ENCODE results near the gene KIF7. TPM values are rescaled to one million over a fixed set of nuclear protein-coding genes. Genes with fewer than 3 reads are reported as not detected.
A peak's percentile ranks its signal among the peaks of the same experiment; 100 is the strongest.
"Not testable (repeated sequence)": the region's sequence is repeated elsewhere in the genome, so short reads cannot be mapped to it uniquely, and the experiment has no call there.

Gene KIF7
- total RNA-seq: 0.40 and 1.1 TPM in 2 replicates

DNA sequence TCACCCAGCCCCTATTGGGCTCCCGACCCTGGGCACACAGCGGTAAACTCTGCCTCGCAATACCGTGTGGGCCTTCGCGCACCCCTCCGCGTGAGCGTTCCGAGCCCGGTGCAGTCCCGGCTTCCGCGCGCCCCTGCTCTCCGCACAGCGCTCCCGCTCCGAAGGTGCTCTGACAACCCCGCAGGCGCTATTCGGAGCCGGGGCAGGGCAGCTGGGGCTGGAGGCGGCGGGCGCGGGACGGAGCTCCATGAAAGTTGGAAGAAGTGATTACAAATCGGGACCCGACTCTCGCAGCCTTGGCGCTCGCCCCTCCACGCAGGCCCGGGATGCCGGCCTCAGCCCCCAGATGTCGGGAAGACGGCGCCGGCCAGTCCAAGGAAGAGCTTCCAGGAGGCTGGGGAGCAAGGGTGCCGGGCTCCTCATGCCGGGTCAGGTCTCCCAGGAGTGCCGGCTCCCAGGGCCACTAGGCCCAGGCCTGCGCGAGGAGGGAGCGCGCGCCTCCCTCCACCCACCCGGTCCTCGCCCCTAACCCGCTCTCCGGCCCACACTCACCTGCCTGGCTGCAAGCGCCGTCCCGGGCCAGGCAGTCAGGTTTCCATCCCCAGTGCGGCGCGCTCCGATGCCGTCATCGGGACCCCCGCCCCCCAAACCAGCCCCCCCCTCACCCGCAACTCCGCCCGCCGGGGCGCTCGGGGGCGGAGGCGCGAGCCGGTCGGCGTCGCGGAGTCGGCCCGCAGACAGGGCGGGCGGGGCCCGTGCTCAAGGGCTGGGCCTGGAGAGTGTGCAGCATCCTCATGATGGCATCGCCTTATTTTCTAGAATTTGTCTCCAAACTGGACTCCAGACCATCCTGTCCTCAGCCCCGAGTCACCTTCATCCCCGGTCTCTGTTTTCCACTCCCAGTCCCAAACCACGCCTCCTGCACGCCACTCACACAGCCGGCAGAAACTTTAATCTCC is at the start of gene KIF7:
TSS of gene KIF7 (minus strand) at position 621 of the 959 bp plus-strand sequence. CDS start 2,537 bp downstream, outside the sequence.
- peak; percentile 40 to 43 for DNase-seq (ENCODE audit: low read depth in 2 of 2)

DNA sequence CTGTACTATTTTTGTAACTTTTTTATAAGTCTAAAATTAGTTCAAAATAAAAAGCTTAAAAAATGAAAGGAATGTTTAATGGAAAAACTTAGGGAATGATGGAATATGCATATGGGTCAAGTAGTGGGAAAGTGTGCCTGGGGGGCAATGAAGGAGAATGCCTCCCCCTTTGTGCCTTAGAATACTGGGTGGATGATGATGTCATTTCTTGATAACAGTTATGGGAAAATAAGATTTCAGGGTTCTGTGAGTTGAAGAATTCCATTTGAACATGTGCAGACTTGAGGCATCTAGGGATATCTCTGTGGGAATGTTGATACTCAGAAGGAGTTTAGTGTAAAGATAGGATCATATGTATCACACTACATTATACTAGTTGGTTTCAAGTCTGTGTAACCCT is 49.1 kb upstream of the KIF7 start:
- DNase-seq (ENCODE audit: low read depth in 2 of 2): no peak

- DNase-seq (ENCODE audit: low read depth in 2 of 2): no peak
Measured at GRCh38 chr15:89695198-89695597, 39.9 kb upstream of the KIF7 start.

GRCh38 chr15:89693696-89694095 is 38.4 kb upstream of the KIF7 start:
- DNase-seq (ENCODE audit: low read depth in 2 of 2): no peak

GRCh38 chr15:89693091-89693490 is 37.8 kb upstream of the KIF7 start:
- no peak for DNase-seq (ENCODE audit: low read depth in 2 of 2)

GRCh38 chr15:89690276-89691218 is 35.3 kb upstream of the KIF7 start, which contains the start of the genes PEX11A and WDR93:
PEX11A (minus strand) TSS chr15:89690754; CDS start chr15:89690632, 122 bp downstream.
WDR93 (plus strand) TSS chr15:89690811; CDS start chr15:89701747, 10,936 bp downstream.
- peak; percentile 60 to 71 for DNase-seq (ENCODE audit: low read depth in 2 of 2)

DNA sequence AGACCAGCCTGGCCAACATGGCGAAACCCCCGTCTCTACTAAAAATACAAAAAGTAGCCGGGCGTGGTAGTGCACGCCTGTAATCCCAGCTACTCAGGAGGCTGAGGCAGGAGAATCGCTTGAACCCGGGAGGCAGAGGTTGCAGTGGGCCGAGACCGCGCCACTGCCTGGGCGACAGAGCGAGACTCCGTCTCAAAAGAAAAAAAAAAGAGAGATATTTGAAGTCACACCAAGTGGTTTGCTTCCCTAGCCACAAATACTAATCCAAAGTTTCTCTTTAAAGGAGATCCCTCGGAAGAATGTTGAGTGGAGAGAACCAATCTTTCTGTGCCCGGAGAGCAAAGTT is 34.6 kb upstream of the KIF7 start:
- not testable (repeated sequence) for DNase-seq (ENCODE audit: low read depth in 2 of 2)

- DNase-seq (ENCODE audit: low read depth in 2 of 2): peak in 1 of 2 donors; percentile 42
Measured at GRCh38 chr15:89686522-89686921, 31.3 kb upstream of the KIF7 start.

DNA sequence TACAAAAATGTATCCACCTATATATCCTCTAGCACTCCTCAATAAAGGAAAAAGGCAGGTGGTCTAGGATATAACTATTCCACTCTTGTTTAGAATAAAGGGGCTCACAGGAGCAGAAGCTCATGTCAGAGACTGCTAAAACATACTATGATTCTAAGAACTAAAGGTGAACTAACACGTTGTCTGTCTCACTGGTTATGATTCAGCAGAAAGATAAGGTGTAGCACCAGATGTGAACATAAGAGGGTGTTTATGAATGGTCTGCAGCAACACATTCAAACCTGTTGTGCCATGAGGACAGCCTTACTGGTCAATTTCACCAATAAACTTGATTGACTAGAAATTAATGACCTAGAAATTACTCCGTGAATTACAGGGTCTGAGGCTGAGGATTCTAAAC is 30.7 kb upstream of the KIF7 start:
- no peak for DNase-seq (ENCODE audit: low read depth in 2 of 2)

DNA sequence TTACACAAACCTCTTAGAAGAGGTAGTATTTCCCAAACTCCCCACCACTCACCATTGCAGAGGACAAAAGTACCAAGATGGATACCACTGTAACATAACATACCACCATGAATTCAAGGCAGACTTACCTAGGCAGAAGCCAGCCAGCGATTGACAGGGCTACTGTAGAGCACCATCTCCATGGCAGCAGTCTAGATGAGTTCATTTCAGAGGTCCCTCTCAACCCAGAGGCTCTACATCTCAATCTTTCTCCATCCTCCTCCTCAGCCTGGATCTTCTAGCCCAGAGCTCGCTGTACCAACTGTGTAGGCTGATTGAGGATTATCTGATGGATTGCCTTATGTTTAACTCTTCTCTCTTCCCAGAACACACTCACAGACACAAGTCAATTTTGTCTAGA is 25.9 kb upstream of the KIF7 start:
- DNase-seq (ENCODE audit: low read depth in 2 of 2): no peak

DNA sequence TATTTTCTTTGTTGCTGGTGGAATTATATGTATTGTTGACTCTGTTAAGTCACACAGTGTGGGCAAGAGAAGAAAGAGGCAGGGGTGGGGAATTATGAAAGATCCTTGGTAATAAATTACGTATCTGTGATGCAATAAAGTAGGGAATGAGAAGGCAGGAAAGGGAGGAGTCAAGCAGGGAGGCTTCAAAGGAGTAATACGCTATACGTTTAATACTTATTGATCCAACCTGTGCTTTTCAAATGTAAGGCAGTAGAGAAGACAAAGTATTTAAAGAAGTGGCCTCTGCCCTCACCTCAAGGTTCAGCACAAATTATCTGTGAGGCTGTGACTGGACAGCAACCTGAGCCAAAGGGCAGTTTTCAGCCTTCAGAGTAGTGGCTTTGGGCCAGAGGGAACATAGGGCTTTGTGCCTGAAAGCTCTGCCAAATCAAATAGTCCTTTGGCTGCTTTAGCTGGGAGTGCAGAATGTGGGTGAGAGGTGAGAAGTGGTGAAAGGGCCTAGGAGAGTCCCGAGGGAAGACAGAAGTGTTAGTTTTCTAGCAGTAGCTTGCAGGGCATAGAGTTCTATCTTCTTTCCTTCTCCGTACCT is 25.1 kb upstream of the KIF7 start:
- DNase-seq (ENCODE audit: low read depth in 2 of 2): peak in 1 of 2 donors; percentile 82

DNA sequence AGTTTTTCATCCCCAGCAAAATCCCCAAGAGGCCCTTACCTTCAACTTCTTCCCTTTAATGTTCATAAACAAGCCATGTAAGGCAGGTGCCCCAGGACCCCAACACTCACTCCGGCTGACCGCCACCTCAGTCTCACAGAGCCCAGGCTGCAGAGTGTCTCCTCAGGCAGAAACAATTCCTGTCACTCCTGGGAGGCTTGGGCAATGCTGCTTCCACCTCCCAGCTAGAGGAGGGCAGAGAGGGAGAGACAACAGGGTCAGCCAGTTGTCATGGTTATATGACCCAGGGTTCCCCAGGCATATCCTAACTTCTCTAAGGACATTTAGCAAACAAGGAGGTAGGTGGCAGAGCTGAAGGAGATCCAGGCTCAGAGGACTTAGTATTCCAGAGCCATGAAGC is 23.9 kb upstream of the KIF7 start, which contains the start of gene PLIN1:
TSS of gene PLIN1 (minus strand) at position 156 of the 400 bp plus-strand sequence. CDS start 1,878 bp downstream, outside the sequence.
- no peak for DNase-seq (ENCODE audit: low read depth in 2 of 2)

DNA sequence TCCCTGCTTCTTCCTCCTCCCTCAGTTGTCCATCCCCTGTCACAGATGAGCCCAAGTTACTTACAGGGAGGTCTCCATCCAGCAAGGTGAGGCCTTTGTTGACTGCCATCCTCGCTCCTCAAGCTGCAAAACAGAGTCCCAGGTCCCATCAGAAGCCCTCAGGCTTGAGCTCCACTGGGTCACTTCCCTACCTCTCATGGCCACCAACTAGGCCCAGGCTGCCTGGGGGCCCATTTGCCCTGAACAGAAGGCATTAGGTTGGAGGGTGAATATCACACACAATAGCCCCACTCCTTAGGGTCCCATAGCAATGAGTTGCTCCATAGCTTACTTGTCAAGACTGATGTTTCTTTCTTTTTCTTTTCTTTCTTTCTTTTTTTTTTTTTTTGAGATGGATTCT is 22.1 kb upstream of the KIF7 start:
- no peak for DNase-seq (ENCODE audit: low read depth in 2 of 2)

- DNase-seq (ENCODE audit: low read depth in 2 of 2): no peak
Measured at GRCh38 chr15:89675606-89676005, 20.3 kb upstream of the KIF7 start.

GRCh38 chr15:89674526-89674925 is 19.3 kb upstream of the KIF7 start:
- no peak for DNase-seq (ENCODE audit: low read depth in 2 of 2)

- DNase-seq (ENCODE audit: low read depth in 2 of 2): peak; percentile 42 to 68
Measured at GRCh38 chr15:89673165-89673512, 17.9 kb upstream of the KIF7 start.

DNA sequence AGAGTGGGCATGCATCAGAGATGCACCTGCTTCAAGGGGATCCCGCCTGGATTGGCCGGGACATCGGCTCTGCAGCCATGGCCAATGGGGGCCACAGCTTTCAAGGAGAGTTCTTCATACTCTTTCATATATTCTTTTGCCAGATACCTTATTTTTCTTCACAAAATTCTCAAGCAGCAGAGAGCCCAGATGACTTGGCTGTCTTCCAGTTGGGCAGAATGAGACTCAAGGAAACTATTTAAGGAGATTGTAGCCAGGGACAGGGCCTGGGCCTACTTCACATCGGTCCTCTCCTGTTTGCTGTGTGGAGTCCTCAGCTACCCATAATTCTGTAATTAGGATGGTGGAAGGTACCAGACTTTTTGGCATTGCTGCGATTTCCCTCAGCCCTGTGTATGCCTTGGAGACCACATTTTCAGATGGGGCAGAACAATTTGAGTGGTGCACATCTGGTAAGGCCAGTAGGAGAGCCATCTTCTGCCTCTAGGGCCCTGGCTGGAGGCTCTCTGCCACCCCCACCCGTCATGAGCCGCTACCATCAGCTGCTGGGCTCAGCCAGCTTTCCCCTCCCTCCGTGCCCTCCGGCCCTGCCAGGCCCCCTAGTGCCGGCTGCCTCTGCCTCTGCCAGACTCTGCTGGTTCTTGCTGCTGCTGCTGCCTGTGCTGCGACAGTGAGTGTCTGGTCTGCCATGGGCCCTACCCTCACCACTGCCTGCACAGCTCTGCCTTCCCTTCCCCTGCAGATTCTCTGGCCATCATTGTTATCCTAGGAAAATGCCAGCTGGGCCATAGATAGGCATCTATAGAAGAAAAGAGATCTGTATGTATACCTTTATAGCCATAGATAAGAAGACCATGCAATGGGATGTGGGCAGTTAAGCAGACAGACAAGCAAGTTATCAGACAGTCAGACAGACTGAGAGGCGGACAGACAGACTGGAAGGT is 17.2 kb upstream of the KIF7 start:
- DNase-seq (ENCODE audit: low read depth in 2 of 2): no peak

DNA sequence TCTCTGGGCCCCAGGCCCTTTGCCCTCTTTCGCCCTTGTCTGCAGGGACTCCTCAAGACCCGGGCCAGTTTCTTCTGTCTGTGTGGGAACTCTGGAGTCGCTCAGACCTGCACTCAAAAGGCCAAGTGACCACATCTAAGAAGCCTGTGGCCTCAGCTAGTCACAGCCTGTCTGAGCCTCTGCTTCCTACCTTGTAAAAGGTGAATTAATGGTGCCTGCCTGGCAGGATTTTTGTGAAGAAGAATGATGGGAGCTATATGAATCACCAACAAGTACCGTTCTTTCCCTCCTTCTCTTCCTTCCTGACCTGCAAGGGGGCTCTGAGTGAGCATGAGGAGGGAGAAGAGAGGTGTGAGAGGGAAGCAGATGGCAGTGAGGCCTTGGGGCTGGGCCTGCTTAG is 16.4 kb upstream of the KIF7 start:
- no peak for DNase-seq (ENCODE audit: low read depth in 2 of 2)

- no peak for DNase-seq (ENCODE audit: low read depth in 2 of 2)
Measured at GRCh38 chr15:89670971-89671560, 15.8 kb upstream of the KIF7 start.

DNA sequence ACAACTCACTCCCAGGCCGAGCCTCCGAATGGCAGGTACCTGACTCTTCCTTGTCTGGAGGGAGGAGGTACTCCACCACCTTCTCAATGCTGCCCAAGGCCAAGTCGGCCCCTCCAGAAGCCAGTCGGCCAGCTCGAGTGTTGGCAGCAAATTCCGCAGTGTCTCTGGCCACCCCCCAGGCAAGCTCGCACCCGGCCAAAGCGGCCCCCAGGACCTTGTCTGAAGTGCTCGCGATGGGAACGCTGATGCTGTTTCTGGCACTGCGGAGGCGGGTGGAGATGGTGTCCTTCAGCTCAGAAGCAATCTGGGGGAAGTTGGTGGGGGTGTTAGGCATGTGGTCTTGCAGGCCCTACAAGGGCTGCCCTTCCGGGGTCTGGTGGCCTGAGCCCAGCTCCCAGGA is 14.7 kb upstream of the KIF7 start:
- DNase-seq (ENCODE audit: low read depth in 2 of 2): no peak

Data from lung microvascular endothelial cell (primary cell).